Measurements from ENCODE around the gene NUP37. TPM values are rescaled to one million over a fixed set of nuclear protein-coding genes. Genes with fewer than 3 reads are reported as not detected.
A peak's percentile ranks its signal among the peaks of the same experiment; 100 is the strongest.

The NUP37 gene
- total and polyA plus RNA-seq, 2 of the 13 experiments (the other 11 are each of a cell fraction or from before 2014, with no cell fraction given), result 50.6 to 80.1 TPM

DNA sequence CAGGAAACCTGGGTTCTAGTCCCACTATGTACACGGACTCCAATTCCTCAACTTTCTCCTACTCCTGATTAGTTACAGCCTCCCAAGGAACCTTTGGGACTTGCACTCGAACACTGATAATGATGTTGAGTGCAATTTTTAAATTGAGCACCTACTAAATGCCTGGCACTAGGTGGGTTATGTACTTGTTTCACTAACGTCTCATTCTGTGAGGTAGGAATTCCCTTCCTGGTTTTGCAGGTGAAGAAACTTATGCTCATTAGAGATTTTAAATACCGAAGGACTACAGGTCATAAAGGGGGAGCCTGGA, 605 bp upstream of the NUP37 start (continued):
- TF ChIP-seq, protein P1, sequence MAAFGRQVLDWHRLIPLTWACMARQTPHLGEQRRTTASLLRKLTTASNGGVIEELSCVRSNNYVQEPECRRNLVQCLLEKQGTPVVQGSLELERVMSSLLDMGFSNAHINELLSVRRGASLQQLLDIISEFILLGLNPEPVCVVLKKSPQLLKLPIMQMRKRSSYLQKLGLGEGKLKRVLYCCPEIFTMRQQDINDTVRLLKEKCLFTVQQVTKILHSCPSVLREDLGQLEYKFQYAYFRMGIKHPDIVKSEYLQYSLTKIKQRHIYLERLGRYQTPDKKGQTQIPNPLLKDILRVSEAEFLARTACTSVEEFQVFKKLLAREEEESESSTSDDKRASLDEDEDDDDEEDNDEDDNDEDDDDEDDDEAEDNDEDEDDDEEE (CRISPR knock-in tag; IDR thresholded peaks at IDR 0.05), result 0 out of 2 replicates have a peak, but pooled peaks have one; percentile 8
- TF ChIP-seq TBP (CRISPR knock-in tag; IDR thresholded peaks at IDR 0.05), result no peak
- TF ChIP-seq ZNF446 (CRISPR knock-in tag; IDR thresholded peaks at IDR 0.05), result 0 out of 2 replicates have a peak, but pooled peaks have one; percentile 15
- no peak for TF ChIP-seq THYN1 (CRISPR knock-in tag; IDR thresholded peaks at IDR 0.05; ENCODE audit: borderline replicate concordance, low read depth)
- no peak for TF ChIP-seq TCF12 (IDR thresholded peaks at IDR 0.05)
- TF ChIP-seq TCF12 (CRISPR knock-in tag; IDR thresholded peaks at IDR 0.05), result no peak
- TF ChIP-seq FOXJ3 (CRISPR knock-in tag; IDR thresholded peaks at IDR 0.05; ENCODE audit: borderline replicate concordance), result no peak
- TF ChIP-seq ZNF207 (IDR thresholded peaks at IDR 0.05; ENCODE audit: borderline replicate concordance), result no peak
- TF ChIP-seq ZSCAN9 (CRISPR knock-in tag; IDR thresholded peaks at IDR 0.05; ENCODE audit: borderline replicate concordance), result no peak

DNA sequence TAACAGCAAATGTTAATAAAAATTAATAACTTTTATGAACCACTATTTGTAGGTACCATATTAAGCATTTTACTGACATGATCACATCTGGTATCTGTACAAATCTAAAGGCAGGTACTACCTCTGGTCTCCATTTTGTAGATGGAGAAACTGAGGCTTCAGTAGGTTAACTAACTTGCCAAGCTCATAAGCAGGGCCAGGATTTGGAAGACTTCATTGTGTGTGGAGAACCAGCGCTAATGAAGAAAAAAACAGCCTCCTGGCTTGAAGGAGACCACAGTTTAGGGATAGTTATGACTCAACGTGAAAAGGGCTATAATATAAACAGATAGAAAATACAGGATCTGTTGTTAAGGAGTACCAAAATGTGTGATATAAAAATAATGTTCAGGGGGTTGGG, 1.0 kb downstream of the NUP37 start:
- Histone ChIP-seq H3K27me3 (ENCODE audit: control insufficient read depth in 1 of 2, insufficient read depth in 2 of 2, low read length in 2 of 2) (no peaks in the 10 kb centered on the region; a peak in 1 of 5 replicates), H3K4me2 (ENCODE audit: low read depth, low read length) (peak overlapping the region; percentile 83), H3K4me3 (replicated peaks in 1 of 3; ENCODE audit: insufficient read depth in 1 of 3, low read depth in 2 of 3, low read length in 3 of 3) (peak overlapping the region; percentile 83 to 97 (median 86)), H3K36me3 (replicated peaks in 1 of 2; ENCODE audit: control insufficient read depth in 1 of 2, insufficient read depth in 2 of 2, low read length in 2 of 2) (peaks cover 1 to 6% of the 10 kb centered on the region in 2 experiments; a peak in 1 of 5 replicates), H2AFZ (ENCODE audit: low read length) (no peak overlapping the region), H3K9me3 (ENCODE audit: low read length) (no peaks in the 10 kb centered on the region), H3K4me1 (ENCODE audit: insufficient read depth, low read length) (peaks cover 33% of the 10 kb centered on the region), H4K20me1 (ENCODE audit: insufficient read depth, low read length) (no peaks in the 10 kb centered on the region), H3K27ac (ENCODE audit: extremely low read length, insufficient read depth, low read length) (no peak overlapping the region), H3K9ac (ENCODE audit: insufficient read depth, low read depth, low read length) (peak overlapping the region; percentile 93), H3K79me2 (ENCODE audit: insufficient read depth, low read length) (peaks cover 37% of the 10 kb centered on the region)
- DNase-seq (ENCODE audit: low spot score), result no peak
- no peak for FAIRE-seq
- ChIA-PET CTCF (ENCODE audit: low intra/inter-chr PET ratio, low total read pairs) (no interaction called here), POLR2A (interaction anchor here (2.6 kb wide), 1 partner anchor 57 kb away, joined by 14 read pairs; the partner anchor contains the start of gene WASHC3)
- intact Hi-C loops (cut with micrococcal nuclease; ENCODE audit: unreplicated experiment) (no loop called here), in situ Hi-C loops (cut with HindIII; ENCODE audit: extremely low pct_ligation_motif_present, low pct_unique_long_range_greater_than_20kb) (no loop called here)
- TF ChIP-seq, protein P2, sequence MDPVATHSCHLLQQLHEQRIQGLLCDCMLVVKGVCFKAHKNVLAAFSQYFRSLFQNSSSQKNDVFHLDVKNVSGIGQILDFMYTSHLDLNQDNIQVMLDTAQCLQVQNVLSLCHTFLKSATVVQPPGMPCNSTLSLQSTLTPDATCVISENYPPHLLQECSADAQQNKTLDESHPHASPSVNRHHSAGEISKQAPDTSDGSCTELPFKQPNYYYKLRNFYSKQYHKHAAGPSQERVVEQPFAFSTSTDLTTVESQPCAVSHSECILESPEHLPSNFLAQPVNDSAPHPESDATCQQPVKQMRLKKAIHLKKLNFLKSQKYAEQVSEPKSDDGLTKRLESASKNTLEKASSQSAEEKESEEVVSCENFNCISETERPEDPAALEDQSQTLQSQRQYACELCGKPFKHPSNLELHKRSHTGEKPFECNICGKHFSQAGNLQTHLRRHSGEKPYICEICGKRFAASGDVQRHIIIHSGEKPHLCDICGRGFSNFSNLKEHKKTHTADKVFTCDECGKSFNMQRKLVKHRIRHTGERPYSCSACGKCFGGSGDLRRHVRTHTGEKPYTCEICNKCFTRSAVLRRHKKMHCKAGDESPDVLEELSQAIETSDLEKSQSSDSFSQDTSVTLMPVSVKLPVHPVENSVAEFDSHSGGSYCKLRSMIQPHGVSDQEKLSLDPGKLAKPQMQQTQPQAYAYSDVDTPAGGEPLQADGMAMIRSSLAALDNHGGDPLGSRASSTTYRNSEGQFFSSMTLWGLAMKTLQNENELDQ (CRISPR knock-in tag; IDR thresholded peaks at IDR 0.05; ENCODE audit: borderline replicate concordance), result no peak
- TF ChIP-seq ZNF510 (CRISPR knock-in tag; IDR thresholded peaks at IDR 0.05; ENCODE audit: low read depth) (no peak), ZNF629 (CRISPR knock-in tag; conservative IDR thresholded peaks at IDR 0.05) (peak; percentile 64), IKZF4 (CRISPR knock-in tag; IDR thresholded peaks at IDR 0.05; ENCODE audit: borderline replicate concordance, low read depth, not compliant biosample characterization) (no peak), ISX (CRISPR knock-in tag; conservative IDR thresholded peaks at IDR 0.05) (no peak), REPIN1 (CRISPR knock-in tag; IDR thresholded peaks at IDR 0.05; ENCODE audit: borderline replicate concordance, low read depth) (no peak)
- TF ChIP-seq, protein P3, sequence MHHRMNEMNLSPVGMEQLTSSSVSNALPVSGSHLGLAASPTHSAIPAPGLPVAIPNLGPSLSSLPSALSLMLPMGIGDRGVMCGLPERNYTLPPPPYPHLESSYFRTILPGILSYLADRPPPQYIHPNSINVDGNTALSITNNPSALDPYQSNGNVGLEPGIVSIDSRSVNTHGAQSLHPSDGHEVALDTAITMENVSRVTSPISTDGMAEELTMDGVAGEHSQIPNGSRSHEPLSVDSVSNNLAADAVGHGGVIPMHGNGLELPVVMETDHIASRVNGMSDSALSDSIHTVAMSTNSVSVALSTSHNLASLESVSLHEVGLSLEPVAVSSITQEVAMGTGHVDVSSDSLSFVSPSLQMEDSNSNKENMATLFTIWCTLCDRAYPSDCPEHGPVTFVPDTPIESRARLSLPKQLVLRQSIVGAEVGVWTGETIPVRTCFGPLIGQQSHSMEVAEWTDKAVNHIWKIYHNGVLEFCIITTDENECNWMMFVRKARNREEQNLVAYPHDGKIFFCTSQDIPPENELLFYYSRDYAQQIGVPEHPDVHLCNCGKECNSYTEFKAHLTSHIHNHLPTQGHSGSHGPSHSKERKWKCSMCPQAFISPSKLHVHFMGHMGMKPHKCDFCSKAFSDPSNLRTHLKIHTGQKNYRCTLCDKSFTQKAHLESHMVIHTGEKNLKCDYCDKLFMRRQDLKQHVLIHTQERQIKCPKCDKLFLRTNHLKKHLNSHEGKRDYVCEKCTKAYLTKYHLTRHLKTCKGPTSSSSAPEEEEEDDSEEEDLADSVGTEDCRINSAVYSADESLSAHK (CRISPR knock-in tag; IDR thresholded peaks at IDR 0.05; ENCODE audit: borderline replicate concordance), result no peak
- BruUV-seq (replicated peaks), result no TSS peak
- WGBS (ENCODE audit: low lambda C conversion rate), result 44% methylated on average over 2 of the region's 2 CpGs
- ATAC-seq, result no peak
